ENCODE data around the gene MAGI2.

The MAGI2 gene

DNA sequence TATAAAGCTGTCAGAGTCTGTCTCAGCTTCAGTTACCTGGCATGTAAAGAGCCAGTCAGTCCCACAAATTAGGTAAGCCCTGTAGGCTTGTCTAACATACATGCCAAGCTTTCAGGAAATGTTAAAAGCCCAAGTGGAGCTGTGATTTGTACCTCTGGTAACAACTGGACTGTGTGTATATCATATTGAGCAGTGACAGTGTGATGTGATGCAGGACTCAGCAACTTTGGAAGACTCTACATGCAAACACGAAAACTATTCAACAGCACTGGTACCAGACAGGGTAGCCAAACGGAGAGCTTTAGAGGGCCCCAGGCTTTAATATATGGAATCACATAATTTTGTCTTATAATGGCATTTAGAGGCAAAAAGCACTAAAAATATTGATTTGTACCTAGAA lies 1066.9 kb downstream of the MAGI2 start:
- no peak for DNase-seq (ENCODE audit: low read depth in 1 of 2, low spot score in 1 of 2)

DNA sequence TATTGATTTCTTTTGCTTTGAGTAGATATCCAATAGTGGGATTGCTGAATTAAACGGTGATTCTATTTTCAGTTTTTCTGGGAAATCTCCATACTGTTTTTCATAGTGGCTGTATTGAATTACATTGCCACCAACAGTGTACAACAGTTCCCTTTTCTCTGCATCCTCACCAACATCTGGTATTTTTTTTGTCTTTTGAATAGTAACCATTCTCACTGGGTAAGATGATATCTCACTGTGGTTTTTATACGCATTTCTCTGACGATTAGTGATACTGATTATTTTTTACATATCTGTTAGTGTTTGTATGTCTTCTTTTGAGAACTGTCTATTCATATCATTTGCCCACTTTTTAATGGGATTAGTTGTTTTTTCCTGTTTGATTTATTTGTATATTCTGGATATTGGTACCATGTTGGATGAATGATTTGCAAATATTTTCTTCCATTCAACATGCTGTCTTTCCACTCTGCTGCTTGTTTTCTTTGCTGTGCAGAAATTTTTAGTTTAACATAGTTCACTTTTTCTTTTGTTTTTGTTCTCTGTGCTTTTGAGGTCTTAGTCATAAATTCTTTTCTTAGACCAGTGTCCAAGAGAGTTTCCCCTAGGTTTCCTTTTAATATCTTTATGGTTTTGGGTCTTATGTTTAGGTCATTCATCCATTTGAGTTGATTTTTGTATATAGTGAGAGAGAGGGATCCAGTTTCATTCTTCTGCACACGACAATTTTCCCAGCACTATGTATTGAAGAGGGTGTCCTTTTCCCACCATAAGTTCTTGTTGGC lies 1070.2 kb downstream of the MAGI2 start:
- DNase-seq (ENCODE audit: low read depth in 1 of 2, low spot score in 1 of 2): no peak

DNA sequence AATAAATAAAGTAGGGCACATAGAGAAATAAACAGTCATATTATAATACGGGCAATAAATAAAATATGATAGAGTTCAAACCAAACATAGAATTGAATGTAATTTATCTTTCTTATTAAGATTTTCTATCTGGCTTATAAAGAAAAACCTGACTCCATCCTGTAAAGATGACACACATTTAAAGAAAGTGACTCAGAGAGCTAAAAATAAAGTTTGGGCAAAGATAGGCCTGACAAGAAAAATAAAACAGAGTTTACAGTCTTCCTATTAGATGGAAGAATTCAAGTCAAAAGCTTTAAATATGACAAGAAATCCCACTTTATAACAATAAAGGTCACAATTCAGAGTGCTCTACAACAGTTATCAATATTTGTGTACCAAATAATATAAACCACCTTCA lies 1074.3 kb downstream of the MAGI2 start:
- DNase-seq (ENCODE audit: low read depth in 1 of 2, low spot score in 1 of 2): no peak

DNA sequence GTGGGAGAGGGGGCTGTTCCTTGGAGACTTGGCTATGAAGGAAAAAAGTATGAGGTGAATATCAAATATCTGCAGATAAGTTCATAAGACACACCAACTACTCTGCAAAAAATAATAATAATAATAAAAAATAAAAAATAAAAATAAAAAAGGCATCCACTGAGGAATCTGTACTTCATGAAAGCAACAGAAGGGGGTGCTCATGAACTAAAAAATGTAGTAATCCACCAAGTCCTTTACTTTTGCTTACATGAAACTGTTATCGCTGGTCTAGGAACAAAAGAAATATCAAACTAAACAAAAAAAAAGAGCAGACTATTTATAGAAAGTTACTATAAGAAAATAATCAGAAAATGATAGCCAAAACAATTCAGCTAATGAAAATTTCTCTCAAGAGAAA lies 1075.9 kb downstream of the MAGI2 start:
- DNase-seq (ENCODE audit: low read depth in 1 of 2, low spot score in 1 of 2): no peak

DNA sequence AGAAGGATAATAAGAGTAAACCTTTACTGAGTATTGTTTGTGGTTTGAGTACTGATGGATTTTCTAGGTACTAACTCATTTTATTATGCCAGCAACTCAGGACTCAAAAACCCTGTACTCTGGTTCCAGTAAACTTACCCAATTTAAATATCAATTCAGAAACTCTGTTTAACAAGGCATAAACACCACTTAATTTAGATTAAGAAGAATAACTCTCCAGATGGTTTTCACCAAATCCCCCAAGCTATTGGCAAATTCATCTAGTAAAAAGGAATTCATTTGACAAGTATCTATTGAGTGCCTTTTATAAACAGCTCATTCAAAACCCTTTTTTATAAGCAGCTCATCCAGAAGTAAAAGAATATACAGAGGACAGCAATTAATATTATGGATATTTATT lies 1082.5 kb downstream of the MAGI2 start:
- DNase-seq (ENCODE audit: low read depth in 1 of 2, low spot score in 1 of 2): no peak

DNA sequence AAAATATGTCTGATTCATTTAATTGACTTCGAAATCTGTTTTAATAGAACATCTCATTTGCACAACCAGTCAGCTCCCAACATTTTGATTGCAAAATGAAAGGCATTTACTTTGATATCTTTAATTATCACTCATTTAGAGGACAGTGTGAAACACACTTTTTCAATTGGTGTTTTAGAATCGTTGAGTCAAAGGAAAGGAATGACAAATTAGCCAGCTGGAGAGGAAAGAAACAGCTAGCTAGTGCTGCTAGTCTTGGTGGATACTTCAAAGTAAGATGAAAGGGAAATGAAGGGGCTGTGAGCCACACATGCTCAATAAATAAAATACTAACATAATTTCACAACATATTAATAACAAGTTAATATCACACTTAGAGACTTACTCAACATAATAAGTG lies 1084.7 kb downstream of the MAGI2 start:
- DNase-seq (ENCODE audit: low read depth in 1 of 2, low spot score in 1 of 2): no peak

DNA sequence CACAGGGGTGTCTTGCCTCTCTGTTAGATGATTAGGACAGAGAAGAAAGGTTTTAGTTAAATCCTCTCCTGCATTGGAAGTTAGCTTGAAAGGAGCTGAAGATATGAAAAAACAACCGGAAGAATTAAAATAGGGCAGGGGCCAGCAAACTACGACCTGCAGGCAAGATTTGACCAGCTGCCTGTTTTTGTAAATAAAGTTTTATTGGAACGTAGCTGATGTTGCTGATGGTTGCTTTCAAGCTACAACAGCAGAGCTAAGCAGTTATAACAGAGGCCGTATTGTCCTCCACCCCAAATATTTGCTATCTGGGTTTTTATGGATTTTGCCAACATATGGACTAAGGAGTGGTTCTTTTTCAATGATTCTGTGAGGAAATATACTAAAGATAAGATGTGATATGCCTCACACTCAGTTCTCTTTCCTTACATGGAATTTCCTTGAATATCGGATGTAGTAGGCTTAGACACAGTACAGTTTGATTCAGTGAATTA lies 1086.1 kb downstream of the MAGI2 start:
- DNase-seq (ENCODE audit: low read depth in 1 of 2, low spot score in 1 of 2): no peak

DNA sequence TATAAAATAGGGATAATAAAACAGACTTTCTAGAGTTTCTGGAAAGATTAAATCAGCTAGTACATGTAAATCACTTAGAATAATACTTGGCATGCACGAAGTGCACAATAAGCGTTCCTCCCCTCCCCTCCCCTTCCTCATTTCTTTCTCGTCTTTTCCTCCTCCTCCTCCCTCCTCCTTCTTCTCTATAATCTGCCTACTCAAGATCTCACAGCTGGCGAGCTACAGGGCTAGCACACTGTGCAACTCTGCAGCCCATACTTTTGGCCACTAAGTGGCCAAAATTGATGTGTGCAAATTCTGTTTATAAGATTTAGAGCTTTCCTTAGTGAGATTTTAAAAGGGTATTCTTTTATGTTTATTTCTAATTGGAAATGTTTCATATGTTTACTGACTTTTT lies 1089.6 kb downstream of the MAGI2 start:
- DNase-seq (ENCODE audit: low read depth in 1 of 2, low spot score in 1 of 2): no peak

DNA sequence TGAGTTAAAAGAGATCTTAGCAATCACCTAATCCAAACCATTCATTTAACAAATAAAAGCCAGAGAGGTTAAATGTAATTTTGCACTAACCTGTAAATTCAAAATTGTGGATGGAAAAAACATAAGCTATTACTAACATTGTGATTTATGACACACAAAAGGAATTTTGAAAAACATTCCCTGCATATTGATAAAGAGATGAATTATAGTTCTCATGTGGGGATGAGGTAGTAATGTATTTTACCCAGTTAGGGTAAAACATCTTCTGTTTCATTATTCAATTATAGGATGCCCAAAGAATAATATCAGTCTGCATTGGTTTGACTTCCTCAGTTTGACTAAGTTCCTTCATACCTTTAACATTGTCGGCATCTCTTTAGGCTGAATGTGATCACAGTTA lies 1093.6 kb downstream of the MAGI2 start:
- no peak for DNase-seq (ENCODE audit: low read depth in 1 of 2, low spot score in 1 of 2)

DNA sequence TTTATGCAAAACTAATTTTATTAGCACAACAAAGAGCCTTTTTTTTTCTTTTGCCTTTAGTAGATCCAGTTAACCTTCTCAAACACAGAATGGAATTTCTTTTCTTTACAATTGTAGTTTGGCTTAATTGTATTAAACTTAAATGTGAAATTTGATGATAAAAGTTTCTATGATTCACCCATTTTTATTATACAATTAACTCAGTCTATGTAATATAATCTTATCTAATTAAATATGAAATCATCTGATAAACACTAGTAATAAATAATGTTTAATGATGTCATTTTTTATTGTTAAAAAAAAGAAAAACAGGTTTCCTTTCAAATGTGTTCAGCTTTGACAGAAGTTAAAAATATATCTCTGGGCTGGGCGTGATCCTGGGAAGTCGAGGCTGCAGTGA lies 1095.8 kb downstream of the MAGI2 start:
- no peak for DNase-seq (ENCODE audit: low read depth in 1 of 2, low spot score in 1 of 2)

DNA sequence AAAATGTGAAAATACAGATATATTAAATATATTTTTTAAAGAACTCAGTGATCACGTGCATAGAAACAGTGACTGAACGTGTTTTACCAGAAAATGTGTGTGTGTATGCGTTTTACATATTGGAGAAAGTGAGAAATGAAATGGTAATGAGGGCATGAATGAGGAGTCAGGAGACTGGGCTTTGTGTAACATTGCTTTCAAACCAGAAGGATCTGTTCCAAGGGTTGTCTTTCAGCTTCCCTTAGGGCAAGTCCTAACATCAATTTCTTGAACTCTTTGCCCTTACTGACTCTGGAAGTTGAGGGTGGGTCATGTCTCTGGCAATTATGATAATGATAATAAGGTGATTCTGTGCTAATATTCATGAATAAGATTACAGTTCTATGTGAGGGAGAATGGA lies 1097.6 kb downstream of the MAGI2 start:
- no peak for DNase-seq (ENCODE audit: low read depth in 1 of 2, low spot score in 1 of 2)

DNA sequence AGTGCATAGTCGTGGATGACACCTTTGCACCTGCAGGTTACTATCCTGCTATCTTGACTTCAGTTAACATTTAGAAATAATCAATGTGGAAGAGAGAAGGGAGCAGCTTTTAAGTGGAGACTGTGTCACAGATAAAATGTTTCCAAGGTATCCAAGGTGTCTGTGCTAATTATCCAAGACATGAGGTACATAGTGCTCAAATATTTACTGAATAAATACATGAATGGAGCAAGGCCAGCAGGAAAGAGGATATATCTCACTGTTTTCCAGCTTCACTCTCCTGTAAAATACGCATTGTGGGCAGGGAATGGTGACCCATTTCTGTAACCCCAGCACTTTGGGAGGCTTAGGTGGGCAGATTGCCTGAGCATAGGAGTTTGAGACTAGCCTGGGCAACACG lies 1102.5 kb downstream of the MAGI2 start:
- no peak for DNase-seq (ENCODE audit: low read depth in 1 of 2, low spot score in 1 of 2)

DNA sequence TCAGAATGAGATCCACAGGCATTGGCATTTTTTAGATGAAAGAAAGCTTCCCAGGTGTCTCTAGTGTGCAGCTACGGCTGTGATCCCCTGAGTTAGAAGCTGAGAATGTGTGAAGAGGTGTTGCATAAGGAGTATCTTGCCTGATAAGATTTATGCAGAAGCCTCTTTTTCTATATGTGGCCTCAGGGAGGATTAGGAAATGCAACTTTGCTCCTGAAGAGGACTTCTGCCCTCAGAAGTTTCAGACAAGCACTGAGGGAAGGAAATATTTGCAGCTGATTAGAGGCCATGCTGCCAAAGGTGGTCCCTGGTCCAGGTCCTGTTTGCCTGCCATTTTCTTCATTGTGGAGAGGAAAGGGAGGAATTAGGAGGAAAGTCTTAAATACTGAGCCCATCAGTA lies 1103.1 kb downstream of the MAGI2 start:
- no peak for DNase-seq (ENCODE audit: low read depth in 1 of 2, low spot score in 1 of 2)

DNA sequence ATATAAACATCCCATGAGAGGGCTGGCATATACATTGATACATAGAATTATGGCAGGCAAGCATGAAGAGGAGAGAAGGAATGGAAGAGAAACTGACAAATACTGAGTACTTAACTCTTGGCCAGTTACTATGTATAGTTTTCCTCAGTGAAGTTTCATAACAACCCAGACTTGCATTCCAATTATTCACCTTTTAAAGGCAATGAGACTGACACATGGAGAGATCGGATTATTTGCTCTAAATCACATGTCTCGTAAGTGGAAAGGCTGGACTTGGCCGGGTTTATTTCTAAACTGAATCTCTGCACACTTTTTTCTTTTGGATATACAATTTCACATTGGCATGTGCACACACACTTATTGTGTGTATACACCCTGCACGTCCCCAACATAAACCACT lies 1106.6 kb downstream of the MAGI2 start:
- no peak for DNase-seq (ENCODE audit: low read depth in 1 of 2, low spot score in 1 of 2)

DNA sequence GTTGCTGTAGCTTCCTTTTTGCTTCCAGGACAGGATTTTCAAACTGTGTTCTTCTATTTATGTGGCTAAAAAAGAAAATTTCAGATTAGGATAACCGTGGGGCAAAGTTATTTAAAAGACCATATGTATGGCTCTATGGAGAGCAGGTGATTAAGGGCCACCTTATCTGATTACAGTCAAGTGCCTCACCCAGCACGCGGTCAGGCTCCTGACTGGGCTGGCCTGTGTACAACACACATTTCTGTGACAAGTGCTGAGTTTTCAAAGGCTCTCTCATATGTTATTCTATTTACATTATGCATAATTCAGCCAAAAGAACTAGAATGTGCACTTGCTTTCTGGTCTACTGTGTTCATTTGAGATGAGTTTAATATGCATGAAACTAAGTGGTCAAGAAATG lies 1107.5 kb downstream of the MAGI2 start:
- DNase-seq (ENCODE audit: low read depth in 1 of 2, low spot score in 1 of 2): no peak

DNA sequence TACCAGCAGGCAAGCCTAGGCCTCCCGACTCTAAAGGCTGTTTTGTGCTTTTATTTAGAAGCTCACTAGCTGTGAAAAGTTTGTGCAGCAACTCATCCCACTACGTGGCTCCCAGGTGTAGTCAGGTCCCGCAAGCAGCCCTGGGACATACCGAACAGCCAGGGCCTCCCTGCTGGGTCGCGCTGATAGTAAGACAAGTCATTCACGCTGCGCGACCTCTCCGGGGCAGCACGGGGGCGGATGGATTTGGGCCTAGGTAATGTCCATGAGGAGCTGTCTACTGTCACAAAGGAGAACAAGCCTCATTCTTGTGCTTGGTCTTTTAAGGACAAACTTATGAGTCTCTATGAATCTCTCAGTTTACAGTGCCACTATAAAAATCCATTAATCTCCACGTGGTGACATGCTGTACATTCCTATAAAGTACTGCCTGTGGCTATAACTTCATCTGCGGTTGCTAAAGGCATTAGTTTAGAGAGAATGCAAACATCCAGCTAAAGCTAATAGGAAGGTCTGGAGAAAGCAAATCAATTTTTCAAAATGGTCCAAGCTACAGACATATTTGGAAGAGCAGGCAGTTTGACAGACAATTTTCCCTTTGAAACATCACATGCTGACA lies 1108.1 kb downstream of the MAGI2 start:
- DNase-seq (ENCODE audit: low read depth in 1 of 2, low spot score in 1 of 2): no peak

DNA sequence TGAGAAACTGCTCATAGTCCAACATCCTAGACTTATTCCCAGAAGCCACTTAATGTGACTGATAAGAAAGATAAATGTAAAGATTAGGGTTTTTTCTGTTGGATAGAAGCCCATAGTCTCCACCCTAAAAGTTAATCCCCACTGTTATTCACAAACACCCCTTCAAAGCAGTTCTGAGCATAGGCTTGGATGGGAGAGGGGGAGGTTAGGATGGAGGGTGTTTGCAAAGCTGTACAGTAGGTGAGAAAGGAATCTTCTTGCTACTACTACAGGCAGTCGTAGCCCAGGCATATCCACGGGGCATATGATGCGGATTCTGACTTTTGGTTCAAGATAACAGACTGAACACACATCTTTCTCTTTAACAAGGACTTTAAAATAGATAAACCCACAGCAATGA lies 1119.0 kb downstream of the MAGI2 start:
- DNase-seq (ENCODE audit: low read depth in 1 of 2, low spot score in 1 of 2): no peak

DNA sequence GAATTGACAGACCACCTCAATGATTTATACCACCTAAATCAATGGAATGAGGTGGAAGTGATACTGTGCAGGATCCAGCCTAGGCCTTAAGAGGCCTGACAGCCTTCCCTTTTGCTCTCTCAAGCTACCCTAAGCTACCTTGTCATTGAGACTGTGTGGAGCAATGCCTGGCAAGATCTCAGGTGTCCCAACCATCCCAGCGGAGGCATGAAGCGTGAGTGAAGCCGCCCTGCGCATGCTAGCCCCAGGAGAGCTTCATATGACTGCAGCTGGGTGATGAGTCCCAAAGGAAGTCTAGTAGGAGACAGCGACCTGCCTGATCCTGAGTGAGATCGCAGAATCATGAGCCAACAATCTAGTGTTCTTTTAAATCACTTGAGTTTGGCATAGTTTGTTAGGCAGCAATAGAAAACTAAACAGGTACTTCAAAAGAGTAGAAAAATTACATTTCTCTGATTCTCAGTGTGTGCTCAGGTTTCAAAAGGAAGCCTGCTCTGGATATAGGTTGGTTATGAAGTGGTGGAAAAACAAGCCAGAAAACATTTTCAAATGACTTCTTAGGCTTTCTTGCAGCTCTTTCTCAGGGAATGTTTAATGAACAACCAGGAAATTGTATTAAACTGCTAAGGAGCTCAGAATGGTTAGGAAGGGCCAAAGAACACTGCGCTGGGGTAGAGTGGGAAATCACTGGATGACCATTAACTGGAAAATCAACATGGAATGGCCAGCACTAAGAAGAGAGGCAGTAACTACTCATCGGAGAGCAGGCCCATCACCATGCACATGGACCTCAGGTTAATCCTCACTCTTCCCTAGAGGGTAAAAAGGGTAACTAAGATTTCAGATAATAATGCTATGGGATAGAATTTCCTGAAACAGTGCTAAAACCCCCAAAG lies 1119.7 kb downstream of the MAGI2 start:
- no peak for DNase-seq (ENCODE audit: low read depth in 1 of 2, low spot score in 1 of 2)

DNA sequence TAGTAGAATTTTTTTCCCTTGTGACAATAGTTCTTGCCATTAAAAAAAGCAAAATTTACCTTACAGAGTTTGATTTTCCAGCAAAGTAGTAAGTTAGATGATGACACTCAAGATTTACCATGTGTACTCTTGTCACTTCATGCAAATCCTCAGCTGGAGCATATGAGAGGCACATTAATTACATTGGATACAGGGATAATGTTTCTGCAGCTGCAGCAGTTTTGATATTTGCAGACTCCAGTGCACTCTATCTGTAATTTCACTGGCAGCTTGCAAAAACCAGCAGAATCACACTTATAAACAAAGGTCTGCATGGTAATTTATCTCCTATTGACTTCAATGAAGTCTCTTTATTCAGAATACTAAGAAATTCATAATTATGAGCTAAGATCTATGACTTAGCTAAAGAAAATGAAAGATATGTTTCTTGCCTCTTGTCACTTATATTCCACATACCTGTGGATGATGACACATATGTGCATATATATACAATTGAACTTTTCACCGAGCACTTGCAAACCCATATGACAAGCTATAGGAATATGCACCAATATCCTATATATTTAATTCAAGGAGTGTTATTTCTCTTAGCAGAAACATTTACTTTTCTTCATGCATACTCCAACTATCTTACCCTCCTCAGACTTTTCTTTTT lies 1124.3 kb downstream of the MAGI2 start:
- DNase-seq (ENCODE audit: low read depth in 1 of 2, low spot score in 1 of 2): no peak

DNA sequence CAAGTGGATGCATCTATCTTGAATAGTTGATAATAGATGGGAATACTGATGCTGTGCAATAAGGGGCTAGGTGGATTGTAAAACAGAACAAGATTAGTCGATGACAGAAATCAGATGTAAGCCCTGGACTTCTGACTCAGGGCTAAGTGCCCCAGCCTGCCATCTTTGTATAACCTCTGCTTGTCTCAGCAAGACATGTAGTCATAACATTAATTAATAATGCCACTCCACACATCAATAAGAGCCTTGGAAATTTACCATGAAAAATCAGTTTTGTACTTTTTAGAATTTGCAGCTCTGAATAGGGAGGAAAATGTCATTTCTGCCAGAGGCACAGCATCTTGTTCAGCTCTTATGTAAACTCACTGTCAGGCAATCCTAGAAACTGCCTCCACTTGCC lies 1125.7 kb downstream of the MAGI2 start:
- DNase-seq (ENCODE audit: low read depth in 1 of 2, low spot score in 1 of 2): no peak

DNA sequence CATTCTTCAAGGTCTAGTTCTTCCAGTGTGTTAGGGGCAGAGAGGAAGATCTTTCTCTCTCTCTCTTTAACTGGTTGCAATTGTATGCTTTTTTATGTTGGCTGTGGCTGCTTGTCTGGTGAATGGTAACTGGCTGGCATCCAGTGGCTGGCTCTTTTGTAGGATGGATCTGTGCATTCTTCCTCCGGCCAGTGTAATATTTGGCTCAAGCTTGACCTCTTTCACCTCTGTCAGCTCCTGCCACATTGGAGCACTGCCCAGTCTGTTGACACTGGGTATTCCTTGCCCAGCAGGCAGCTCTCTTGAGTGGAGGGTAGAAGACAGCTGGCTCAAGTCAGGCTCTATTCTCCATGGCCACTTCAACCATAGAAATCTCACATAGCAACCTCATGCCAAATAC lies 1126.6 kb downstream of the MAGI2 start:
- DNase-seq (ENCODE audit: low read depth in 1 of 2, low spot score in 1 of 2): no peak
